ENCODE results near the gene GP2. TPM values are rescaled to one million over a fixed set of nuclear protein-coding genes. Genes with fewer than 3 reads are reported as not detected.

Gene GP2
- total and polyA plus RNA-seq, 2 of the 4 experiments (the other 2 are of a cell fraction), result not detected

- no peaks in the 10 kb centered on the region; the same call in 1 of the 2 replicates for H3K9me3 ChIP-seq (ENCODE audit: control insufficient read depth, insufficient read depth, low read length)
- no peak overlapping the region for H3K14ac ChIP-seq (replicated peaks; ENCODE audit: low read depth, low read length)
- no peak overlapping the region for H2BK5ac ChIP-seq (ENCODE audit: low read depth, low read length, poor library complexity, severe bottlenecking)
- H3K4me2 ChIP-seq (ENCODE audit: low read depth, low read length), result no peak overlapping the region
- no peak overlapping the region for H2BK20ac ChIP-seq (ENCODE audit: low read depth, low read length)
- no peak overlapping the region for H3K27ac ChIP-seq (ENCODE audit: insufficient read depth, low read length)
- H4K5ac ChIP-seq (ENCODE audit: low read depth, low read length), result no peak overlapping the region
- H3K9ac ChIP-seq (ENCODE audit: low read depth, low read length), result no peak overlapping the region
- ChIA-PET CTCF (no interaction called here), POLR2A (ENCODE audit: unreplicated experiment) (no interaction called here)
- H2AFZ ChIP-seq (replicated peaks; ENCODE audit: low read length, poor library complexity), result no peak overlapping the region
- H2AK5ac ChIP-seq (ENCODE audit: low read depth, low read length), result no peak overlapping the region
- no peak overlapping the region for H3K4me3 ChIP-seq (ENCODE audit: insufficient read depth, low read depth, low read length)
- H3K9me1 ChIP-seq (ENCODE audit: insufficient read depth, low read length), result no peaks in the 10 kb centered on the region
- H4K20me1 ChIP-seq (ENCODE audit: insufficient read depth, low read length), result no peaks in the 10 kb centered on the region
- no peak overlapping the region for H3K4ac ChIP-seq (ENCODE audit: low read depth, low read length)
- no peak for ATAC-seq (ENCODE audit: low read depth)
- in situ Hi-C loops (cut with MboI; ENCODE audit: low sequenced_read_pairs), result loop anchor here (10.0 kb wide), 1 partner anchor 403 kb away; no protein-coding TSS in a partner anchor
- no TSS peak for BruUV-seq (replicated peaks)
- no peak overlapping the region for H4K8ac ChIP-seq (ENCODE audit: low read depth in 2 of 2, low read length in 2 of 2)
- no peaks in the 10 kb centered on the region for H3K79me1 ChIP-seq (ENCODE audit: low read depth in 1 of 2, low read length in 2 of 2)
- no peak overlapping the region for H3K56ac ChIP-seq (ENCODE audit: extremely low read depth, insufficient read depth, low read length)
- no peak overlapping the region for H4K91ac ChIP-seq (ENCODE audit: insufficient read depth, low read depth, low read length)
- H3K27me3 ChIP-seq (ENCODE audit: control insufficient read depth, insufficient read depth, low read length), result no peaks in the 10 kb centered on the region
- H2BK120ac ChIP-seq (ENCODE audit: low read depth, low read length), result no peak overlapping the region
- dilution Hi-C loops (cut with HindIII; ENCODE audit: low sequenced_read_pairs, unreplicated experiment), result no loop called here
- DNase-seq, result no peak
- H3K36me3 ChIP-seq (ENCODE audit: control insufficient read depth, insufficient read depth, low read length), result no peaks in the 10 kb centered on the region
- no peak overlapping the region for H3K23ac ChIP-seq (ENCODE audit: low read depth, low read length)
- intact Hi-C loops (cut with micrococcal nuclease), result no loop called here
- no peak for TF ChIP-seq NFE2L2 (IDR thresholded peaks at IDR 0.05; ENCODE audit: low read depth, low read length)
- TF ChIP-seq SMC3 (IDR thresholded peaks at IDR 0.05; ENCODE audit: low read depth, low read length), result no peak
- TF ChIP-seq MAFK (IDR thresholded peaks at IDR 0.05; ENCODE audit: low read depth, low read length), result no peak
- TF ChIP-seq USF2 (IDR thresholded peaks at IDR 0.05; ENCODE audit: low read depth, low read length), result no peak
- no peak for TF ChIP-seq ELK1 (IDR thresholded peaks at IDR 0.05; ENCODE audit: borderline replicate concordance, low read depth, low read length)
- TF ChIP-seq RCOR1 (IDR thresholded peaks at IDR 0.05; ENCODE audit: insufficient replicate concordance, low read length), result no peak
- no peak for TF ChIP-seq CHD1 (IDR thresholded peaks at IDR 0.05; ENCODE audit: low read depth, low read length)
- TF ChIP-seq RFX5 (IDR thresholded peaks at IDR 0.05; ENCODE audit: low read depth, low read length), result no peak
- TF ChIP-seq POLR2A (IDR thresholded peaks at IDR 0.05; ENCODE audit: low read depth, low read length), result no peak
- TF ChIP-seq MXI1 (IDR thresholded peaks at IDR 0.05; ENCODE audit: borderline replicate concordance, low read depth, low read length), result no peak
- TF ChIP-seq CTCF (conservative IDR thresholded peaks at IDR 0.05; ENCODE audit: low read depth, low read length), result no peak
- TF ChIP-seq MAZ (IDR thresholded peaks at IDR 0.05; ENCODE audit: borderline replicate concordance, low read depth, low read length), result no peak
- no peak for TF ChIP-seq CEBPB (IDR thresholded peaks at IDR 0.05; ENCODE audit: low read depth, low read length)
- TF ChIP-seq BHLHE40 (IDR thresholded peaks at IDR 0.05; ENCODE audit: low read depth, low read length), result no peak
- no CpG with 5 or more reads among the region's 7 CpGs for WGBS, 2 experiments (ENCODE audit: extremely low coverage in 2 of 2, insufficient read length in 1 of 2)
- no peaks in the 10 kb centered on the region for H3K4me1 ChIP-seq (ENCODE audit: control insufficient read depth, insufficient read depth, low read length)
- H3K18ac ChIP-seq (ENCODE audit: low read depth, low read length), result no peak overlapping the region
- H2AK9ac ChIP-seq (replicated peaks; ENCODE audit: low read depth, low read length, poor library complexity), result no peak overlapping the region
- H2BK15ac ChIP-seq (ENCODE audit: low read depth, low read length), result no peak overlapping the region
Observed at GRCh38 chr16:20307791-20308190, 19.5 kb downstream of the GP2 start.
